Measurements from ENCODE around the gene WNT3A. TPM values are rescaled to one million over a fixed set of nuclear protein-coding genes. Genes with fewer than 3 reads are reported as not detected.
A peak's percentile ranks its signal among the peaks of the same experiment; 100 is the strongest.

WNT3A gene
- total and polyA plus RNA-seq, 12 donors: not detected

DNA sequence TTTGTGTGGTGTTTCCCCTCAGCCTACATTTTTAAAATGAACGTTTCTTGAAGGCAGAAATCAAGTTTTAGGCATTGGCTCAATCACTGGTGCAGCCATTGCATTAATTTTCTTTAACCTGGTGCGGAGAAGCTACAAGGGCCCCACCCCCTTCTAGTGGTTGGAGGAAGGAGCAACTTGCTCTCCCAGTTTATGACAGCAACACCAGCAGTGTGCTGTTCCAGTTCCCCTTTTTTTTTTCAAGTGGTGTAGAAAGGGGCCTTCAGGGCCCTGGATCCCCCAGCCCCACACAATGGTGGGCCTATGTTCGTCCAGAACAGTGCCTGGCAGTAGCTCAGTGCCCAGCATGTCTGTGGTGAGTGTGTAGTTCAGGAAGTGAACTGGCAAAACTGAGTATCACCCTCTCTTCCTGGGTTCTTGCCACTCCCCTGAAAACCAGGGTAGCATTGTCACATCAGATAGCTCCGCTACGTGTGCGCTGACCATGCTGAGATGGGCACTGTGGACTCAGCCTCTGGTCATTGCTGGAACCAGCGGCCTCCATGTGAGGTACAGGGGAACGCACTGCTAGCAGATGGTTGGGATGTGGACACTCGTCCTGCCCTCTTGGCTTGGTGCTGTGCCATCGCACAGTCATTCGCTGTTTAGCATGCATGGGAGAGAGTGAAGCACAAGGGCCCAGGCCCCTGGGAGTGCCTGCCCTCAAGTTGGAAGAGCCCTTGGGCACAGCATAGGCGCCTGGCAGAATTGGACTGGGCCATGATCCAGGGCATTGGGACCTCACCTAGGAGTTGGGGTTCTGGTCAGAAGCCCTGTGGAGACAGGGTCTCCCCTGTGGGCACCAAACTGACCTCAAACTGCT is 83.0 kb downstream of the WNT3A start:
- peak in 2 of 8 donors; percentile 1 to 16 for ATAC-seq
- Histone ChIP-seq H3K4me3 (peak overlapping the region in 1 of 10 donors; percentile 17), H3K27ac (peak overlapping the region in 4 of 10 donors; percentile 17 to 100 (median 76)), H3K4me1 (peaks cover 45 to 92% (median 85%) of the 10 kb centered on the region in 9 donors), H3K36me3 (peaks cover 0 to 37% (median 0%) of the 10 kb centered on the region in 9 donors), H3K27me3 (no peaks in the 10 kb centered on the region), H3K9me3 (peaks cover 0 to 12% (median 8%) of the 10 kb centered on the region in 11 donors)
- WGBS, 2 donors: 61 to 66% methylated on average over 12 of the region's 12 CpGs
- DNase-seq: no peak
- TF ChIP-seq, protein P1, sequence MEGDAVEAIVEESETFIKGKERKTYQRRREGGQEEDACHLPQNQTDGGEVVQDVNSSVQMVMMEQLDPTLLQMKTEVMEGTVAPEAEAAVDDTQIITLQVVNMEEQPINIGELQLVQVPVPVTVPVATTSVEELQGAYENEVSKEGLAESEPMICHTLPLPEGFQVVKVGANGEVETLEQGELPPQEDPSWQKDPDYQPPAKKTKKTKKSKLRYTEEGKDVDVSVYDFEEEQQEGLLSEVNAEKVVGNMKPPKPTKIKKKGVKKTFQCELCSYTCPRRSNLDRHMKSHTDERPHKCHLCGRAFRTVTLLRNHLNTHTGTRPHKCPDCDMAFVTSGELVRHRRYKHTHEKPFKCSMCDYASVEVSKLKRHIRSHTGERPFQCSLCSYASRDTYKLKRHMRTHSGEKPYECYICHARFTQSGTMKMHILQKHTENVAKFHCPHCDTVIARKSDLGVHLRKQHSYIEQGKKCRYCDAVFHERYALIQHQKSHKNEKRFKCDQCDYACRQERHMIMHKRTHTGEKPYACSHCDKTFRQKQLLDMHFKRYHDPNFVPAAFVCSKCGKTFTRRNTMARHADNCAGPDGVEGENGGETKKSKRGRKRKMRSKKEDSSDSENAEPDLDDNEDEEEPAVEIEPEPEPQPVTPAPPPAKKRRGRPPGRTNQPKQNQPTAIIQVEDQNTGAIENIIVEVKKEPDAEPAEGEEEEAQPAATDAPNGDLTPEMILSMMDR (IDR thresholded peaks at IDR 0.05): no peak
- intact Hi-C loops (cut with DNase I): no loop called here

DNA sequence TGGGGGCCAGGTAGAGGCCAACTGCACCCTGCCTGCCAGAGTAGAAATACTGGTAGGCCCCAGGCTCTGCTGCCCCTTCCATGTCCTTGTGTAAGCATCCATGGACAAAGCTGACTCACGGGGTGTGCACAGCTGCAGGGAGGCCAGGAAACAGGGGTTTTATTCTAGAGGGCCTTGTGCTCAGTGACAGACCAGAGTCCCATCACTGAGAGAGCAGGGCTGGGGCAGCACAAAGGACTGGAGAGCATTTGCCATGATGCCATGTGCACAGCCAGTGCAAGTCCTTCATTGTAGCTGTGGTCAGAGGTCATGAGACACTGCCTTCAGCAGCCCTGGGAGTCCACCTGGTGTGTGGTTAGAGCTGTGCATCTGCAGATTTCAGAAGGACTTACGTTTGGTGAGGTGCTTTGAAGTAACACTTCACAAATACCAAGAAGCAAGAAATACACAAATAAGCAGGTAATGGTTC is 83.8 kb downstream of the WNT3A start:
- 21 to 25% methylated on average over 2 of the region's 2 CpGs for WGBS, 2 donors
- TF ChIP-seq, protein P1 (IDR thresholded peaks at IDR 0.05): no peak
- Histone ChIP-seq H3K27me3 (no peaks in the 10 kb centered on the region), H3K36me3 (peaks cover 0 to 38% (median 0%) of the 10 kb centered on the region in 9 donors), H3K4me3 (no peak overlapping the region), H3K9me3 (peaks cover 0 to 18% (median 10%) of the 10 kb centered on the region in 11 donors), H3K27ac (peak overlapping the region in 4 of 10 donors; percentile 17 to 100 (median 76)), H3K4me1 (peaks cover 39 to 86% (median 77%) of the 10 kb centered on the region in 9 donors)
- DNase-seq (no peak), ATAC-seq (peak in 4 of 8 donors; percentile 13 to 23 (median 18))
- intact Hi-C loops (cut with DNase I): no loop called here

DNA sequence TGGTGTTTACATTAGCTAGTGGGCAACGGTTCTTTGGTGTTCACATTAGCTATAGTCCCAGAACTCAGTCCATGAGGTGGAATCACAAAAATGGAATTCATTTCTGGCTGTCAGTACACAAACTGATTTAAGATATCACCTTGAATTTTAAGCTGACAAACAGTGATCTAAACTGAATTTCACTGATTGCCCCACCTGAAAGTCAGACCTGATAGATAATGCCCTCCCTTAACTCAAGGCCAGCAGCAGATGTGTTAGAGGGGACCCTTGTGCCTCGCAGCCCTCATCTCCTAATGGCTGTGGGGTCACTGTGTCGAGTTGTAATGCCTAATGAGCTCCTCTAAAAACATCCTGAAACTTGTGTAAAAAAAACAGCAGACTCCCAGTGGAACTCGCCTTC is 84.3 kb downstream of the WNT3A start:
- Histone ChIP-seq H3K4me3 (no peak overlapping the region), H3K4me1 (peaks cover 38 to 86% (median 76%) of the 10 kb centered on the region in 9 donors), H3K9me3 (peaks cover 0 to 18% (median 10%) of the 10 kb centered on the region in 11 donors), H3K27ac (peak overlapping the region in 1 of 10 donors; percentile 100), H3K27me3 (no peaks in the 10 kb centered on the region), H3K36me3 (peaks cover 0 to 42% (median 0%) of the 10 kb centered on the region in 9 donors)
- intact Hi-C loops (cut with DNase I): no loop called here
- DNase-seq: no peak
- WGBS, 2 donors: 58 to 71% methylated on average over 4 of the region's 4 CpGs
- TF ChIP-seq, protein P1 (IDR thresholded peaks at IDR 0.05): no peak
- ATAC-seq: no peak

DNA sequence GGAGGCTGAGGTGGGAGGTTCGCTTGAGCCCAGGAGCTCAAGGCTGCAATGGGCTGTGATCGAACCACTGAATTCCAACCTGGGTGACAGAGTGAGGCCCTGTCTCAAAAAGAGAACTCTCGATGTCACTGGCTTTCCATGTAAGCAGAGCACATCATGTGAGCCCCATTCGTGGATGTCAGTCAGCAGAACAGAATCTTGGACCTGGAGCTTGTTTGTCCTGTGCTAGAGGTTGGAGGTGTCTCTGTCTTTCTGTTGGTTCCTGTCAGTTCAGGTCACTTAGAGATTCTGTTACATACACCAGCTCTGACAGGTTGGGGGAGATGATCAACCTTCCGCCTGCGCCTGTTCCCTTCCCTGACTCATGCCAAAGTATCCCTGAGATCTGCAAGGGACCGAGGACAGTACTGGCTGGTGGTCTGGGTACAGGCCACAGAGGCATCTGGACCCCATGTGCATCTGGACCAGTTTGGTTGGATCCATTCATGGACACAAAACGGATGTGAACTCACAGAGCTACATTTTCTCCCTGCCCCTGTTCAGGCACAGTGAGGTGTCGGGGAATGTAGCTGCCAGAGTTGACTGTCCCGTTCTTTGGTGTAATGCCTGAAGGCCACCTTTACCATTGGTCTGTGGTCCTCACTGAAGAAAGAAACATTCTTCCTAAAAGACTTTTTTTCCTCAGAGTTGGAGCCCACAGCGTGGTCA is 85.7 kb downstream of the WNT3A start:
- WGBS, 2 donors: 85 to 91% methylated on average over 11 of the region's 11 CpGs
- Histone ChIP-seq H3K27ac (peak overlapping the region in 2 of 10 donors; percentile 22 to 41), H3K4me1 (peaks cover 33 to 79% (median 68%) of the 10 kb centered on the region in 9 donors), H3K4me3 (no peak overlapping the region), H3K36me3 (peaks cover 0 to 56% (median 3%) of the 10 kb centered on the region in 9 donors), H3K27me3 (no peaks in the 10 kb centered on the region), H3K9me3 (peaks cover 0 to 18% (median 10%) of the 10 kb centered on the region in 11 donors)
- TF ChIP-seq, protein P1 (IDR thresholded peaks at IDR 0.05): no peak
- ATAC-seq (no peak), DNase-seq (no peak)
- intact Hi-C loops (cut with DNase I): no loop called here
